Measurements from ENCODE around the gene SLC38A9. TPM values are rescaled to one million over a fixed set of nuclear protein-coding genes. Genes with fewer than 3 reads are reported as not detected.

SLC38A9 gene
- total RNA-seq, 2 donors from 2014 or later, result 4.8 to 9.1 TPM

DNA sequence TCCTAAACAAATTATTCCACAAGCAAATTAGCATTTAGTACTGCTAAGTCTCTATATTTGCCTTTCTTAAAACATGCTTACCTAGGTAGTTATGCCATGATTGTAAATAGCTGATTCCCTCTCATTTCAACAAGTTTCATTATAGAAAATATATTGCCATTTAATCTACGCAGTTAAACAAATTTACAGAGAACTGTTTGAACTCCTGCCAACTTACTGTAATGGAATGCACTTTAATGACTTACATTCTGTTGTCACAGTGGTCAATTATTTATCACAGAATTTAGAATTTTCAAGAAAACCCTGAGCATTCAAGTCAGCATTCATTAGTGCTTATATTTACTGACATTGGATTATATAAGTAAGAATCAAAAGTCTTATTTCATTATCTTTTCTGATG is 19.6 kb downstream of the SLC38A9 start:
- H3K36me3 ChIP-seq, result no peaks in the 10 kb centered on the region
- H3K27me3 ChIP-seq, result no peaks in the 10 kb centered on the region
- no peak for DNase-seq (ENCODE audit: low spot score)
- H3K9me3 ChIP-seq, result no peaks in the 10 kb centered on the region
- TF ChIP-seq, protein P1, sequence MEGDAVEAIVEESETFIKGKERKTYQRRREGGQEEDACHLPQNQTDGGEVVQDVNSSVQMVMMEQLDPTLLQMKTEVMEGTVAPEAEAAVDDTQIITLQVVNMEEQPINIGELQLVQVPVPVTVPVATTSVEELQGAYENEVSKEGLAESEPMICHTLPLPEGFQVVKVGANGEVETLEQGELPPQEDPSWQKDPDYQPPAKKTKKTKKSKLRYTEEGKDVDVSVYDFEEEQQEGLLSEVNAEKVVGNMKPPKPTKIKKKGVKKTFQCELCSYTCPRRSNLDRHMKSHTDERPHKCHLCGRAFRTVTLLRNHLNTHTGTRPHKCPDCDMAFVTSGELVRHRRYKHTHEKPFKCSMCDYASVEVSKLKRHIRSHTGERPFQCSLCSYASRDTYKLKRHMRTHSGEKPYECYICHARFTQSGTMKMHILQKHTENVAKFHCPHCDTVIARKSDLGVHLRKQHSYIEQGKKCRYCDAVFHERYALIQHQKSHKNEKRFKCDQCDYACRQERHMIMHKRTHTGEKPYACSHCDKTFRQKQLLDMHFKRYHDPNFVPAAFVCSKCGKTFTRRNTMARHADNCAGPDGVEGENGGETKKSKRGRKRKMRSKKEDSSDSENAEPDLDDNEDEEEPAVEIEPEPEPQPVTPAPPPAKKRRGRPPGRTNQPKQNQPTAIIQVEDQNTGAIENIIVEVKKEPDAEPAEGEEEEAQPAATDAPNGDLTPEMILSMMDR (IDR thresholded peaks at IDR 0.05), result no peak
- peaks cover 0 to 17% of the 10 kb centered on the region in 2 donors for H3K4me1 ChIP-seq
- no peak overlapping the region for H3K27ac ChIP-seq
- no peak overlapping the region for H3K4me3 ChIP-seq

DNA sequence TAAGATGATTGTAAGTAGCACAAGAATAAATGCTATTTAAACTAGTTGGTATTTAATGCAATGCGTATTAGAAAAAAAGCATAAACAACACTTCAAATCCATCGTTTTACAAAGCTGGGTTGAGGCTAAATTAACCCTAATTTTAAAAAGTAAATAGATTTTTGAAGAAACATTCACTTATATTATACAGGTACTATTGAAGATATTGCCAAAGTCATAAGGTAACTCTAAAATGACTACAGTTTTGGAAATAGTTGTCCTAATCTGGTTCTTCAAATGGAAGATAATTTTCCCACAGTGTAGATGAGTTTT is 20.1 kb downstream of the SLC38A9 start:
- no peaks in the 10 kb centered on the region for H3K9me3 ChIP-seq
- H3K27me3 ChIP-seq, result no peaks in the 10 kb centered on the region
- DNase-seq (ENCODE audit: low spot score), result no peak
- TF ChIP-seq, protein P1 (IDR thresholded peaks at IDR 0.05), result no peak
- peaks cover 0 to 17% of the 10 kb centered on the region in 2 donors for H3K4me1 ChIP-seq
- H3K36me3 ChIP-seq, result no peaks in the 10 kb centered on the region
- H3K4me3 ChIP-seq, result no peak overlapping the region
- no peak overlapping the region for H3K27ac ChIP-seq

DNA sequence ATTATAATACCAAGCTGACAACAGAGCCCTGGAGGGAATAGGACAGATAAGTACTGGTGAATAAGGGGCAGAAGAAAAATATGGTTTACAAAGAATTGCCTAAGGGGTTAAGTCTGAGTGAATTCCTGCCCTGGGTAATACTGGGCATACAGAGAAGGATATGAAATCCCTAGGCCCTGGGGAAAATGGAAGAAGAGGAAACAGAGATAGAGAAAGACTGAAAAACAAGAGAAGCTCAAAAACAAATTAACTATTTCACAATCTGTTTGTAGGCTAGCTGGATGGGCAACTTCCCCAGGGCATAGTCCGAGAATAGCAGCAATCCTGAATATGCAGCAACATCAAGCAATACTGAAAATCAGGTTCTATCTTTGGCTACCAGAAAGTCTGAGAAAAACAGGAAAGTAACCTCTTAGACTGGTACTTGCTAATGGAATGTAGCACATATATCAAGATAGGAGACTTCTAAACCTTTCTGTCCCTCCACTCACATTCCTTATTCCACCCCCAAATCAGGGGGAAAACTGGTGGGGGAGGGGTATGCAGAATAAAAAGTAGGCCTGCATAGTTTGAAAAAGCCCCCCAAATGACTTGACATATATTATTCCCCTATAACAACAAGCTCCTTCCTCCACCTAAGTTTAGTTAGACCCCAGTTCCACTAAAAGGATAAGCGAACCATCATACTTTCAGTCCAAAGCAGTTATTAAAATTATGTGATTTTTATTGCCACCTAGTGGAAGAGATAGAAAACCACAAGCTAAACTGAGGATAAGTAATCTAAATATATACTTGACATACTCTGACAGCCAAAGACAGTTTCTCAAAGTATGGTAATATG is 20.6 kb downstream of the SLC38A9 start:
- no peaks in the 10 kb centered on the region for H3K36me3 ChIP-seq
- DNase-seq (ENCODE audit: low spot score), result no peak
- H3K9me3 ChIP-seq, result no peaks in the 10 kb centered on the region
- TF ChIP-seq, protein P1 (IDR thresholded peaks at IDR 0.05), result peak; percentile 36 to 80
- H3K27me3 ChIP-seq, result no peaks in the 10 kb centered on the region
- no peak overlapping the region for H3K4me3 ChIP-seq
- peaks cover 0 to 17% of the 10 kb centered on the region in 2 donors for H3K4me1 ChIP-seq
- H3K27ac ChIP-seq, result peak overlapping the region; percentile 19 to 29

DNA sequence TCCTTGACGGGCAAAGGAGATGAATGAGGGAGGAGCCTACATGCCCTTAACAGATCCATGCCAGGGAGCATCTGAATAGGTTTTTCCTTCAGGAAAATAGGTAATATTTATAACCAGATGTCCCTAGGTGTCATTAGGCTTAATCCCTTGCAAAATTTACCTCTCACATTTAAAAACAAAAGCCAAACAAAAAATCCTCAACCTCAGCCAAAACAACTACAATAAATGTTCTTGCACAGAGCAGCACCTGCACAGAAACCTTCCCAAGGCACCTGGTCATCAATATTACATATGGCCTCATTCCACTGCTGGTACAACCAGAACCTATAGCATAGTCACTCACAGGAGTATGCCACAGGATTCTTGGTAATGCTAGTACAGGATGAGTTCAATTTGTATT is 30.1 kb downstream of the SLC38A9 start:
- H3K4me1 ChIP-seq, result peaks cover 0 to 19% of the 10 kb centered on the region in 2 donors
- no peak for DNase-seq (ENCODE audit: low spot score)
- H3K4me3 ChIP-seq, result no peak overlapping the region
- H3K27ac ChIP-seq, result no peak overlapping the region
- H3K27me3 ChIP-seq, result no peaks in the 10 kb centered on the region
- TF ChIP-seq, protein P1 (IDR thresholded peaks at IDR 0.05), result no peak
- no peaks in the 10 kb centered on the region for H3K9me3 ChIP-seq
- no peaks in the 10 kb centered on the region for H3K36me3 ChIP-seq

DNA sequence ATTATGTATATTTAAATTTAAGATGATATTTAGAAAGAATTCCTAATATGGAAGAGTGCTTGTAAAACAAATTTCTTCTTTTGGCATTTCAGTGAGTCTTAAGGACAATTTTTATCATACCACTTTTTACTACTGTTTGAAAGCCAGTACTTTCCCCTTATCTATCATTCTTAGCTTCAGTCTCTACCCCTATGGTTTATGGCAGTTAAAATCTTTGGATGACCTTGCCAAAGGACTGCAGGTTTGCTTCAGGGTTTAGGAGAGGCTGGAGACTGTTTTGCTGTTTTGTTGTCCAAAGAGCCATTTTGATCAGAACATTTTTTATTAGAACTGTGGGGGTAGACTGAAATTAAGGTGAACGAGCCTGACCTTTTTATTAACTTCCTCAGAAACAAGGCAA is 30.8 kb downstream of the SLC38A9 start:
- H3K27me3 ChIP-seq, result no peaks in the 10 kb centered on the region
- no peak overlapping the region for H3K4me3 ChIP-seq
- H3K4me1 ChIP-seq, result peaks cover 0 to 19% of the 10 kb centered on the region in 2 donors
- H3K36me3 ChIP-seq, result no peaks in the 10 kb centered on the region
- TF ChIP-seq, protein P1 (IDR thresholded peaks at IDR 0.05), result no peak
- DNase-seq (ENCODE audit: low spot score), result no peak
- H3K27ac ChIP-seq, result peak overlapping the region in 1 of 2 donors; percentile 5
- H3K9me3 ChIP-seq, result no peaks in the 10 kb centered on the region

DNA sequence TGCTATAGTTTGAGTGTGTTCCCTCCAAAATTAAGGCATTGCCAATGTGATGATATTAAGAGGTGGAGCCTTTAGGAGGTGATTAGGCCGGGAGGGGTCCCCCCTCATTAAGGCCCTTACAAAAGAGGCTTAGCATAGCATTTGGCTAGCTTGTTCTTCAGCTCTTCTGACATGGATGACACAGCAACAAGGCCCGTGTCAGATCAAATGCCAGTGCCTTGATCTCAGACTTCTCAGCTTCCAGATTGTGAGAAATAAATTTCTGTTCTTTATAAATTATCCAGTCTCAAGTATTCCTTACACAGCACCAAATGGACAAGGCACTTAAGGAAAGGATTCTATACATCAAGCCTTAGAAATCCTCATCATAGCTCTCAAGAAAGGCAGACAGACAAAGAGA is 31.8 kb downstream of the SLC38A9 start:
- no peak for DNase-seq (ENCODE audit: low spot score)
- Histone ChIP-seq H3K36me3 (no peaks in the 10 kb centered on the region), H3K9me3 (no peaks in the 10 kb centered on the region), H3K4me3 (no peak overlapping the region), H3K27ac (peak overlapping the region; percentile 11 to 32), H3K4me1 (peaks cover 0 to 26% of the 10 kb centered on the region in 2 donors), H3K27me3 (no peaks in the 10 kb centered on the region)
- TF ChIP-seq, protein P1 (IDR thresholded peaks at IDR 0.05), result no peak

Measured in right atrium auricular region (tissue), 2 donors.